IPS-18a (cell line): ENCODE measurements around the gene CEP164.

Source experiments
- H3K27ac ChIP-seq: one replicate; pipeline ENCODE4 v1.5.1; 2013; ENCODE audit warnings: low read length
- H3K27me3 ChIP-seq: one replicate; pipeline ENCODE4 v1.6.1; 2013; ENCODE audit warnings: mild to moderate bottlenecking, low read length; ENCODE audit not compliant: control insufficient read depth, insufficient read depth
- H3K36me3 ChIP-seq: one replicate; pipeline ENCODE4 v1.6.1; 2013; ENCODE audit warnings: low read depth, low read length; ENCODE audit not compliant: control insufficient read depth
- H3K4me1 ChIP-seq: one replicate; pipeline ENCODE4 v1.6.1; 2013; ENCODE audit warnings: low read depth, low read length; ENCODE audit not compliant: control insufficient read depth
- H3K4me3 ChIP-seq: one replicate; pipeline ENCODE4 v1.5.1; 2013; ENCODE audit warnings: low read length
- H3K9ac ChIP-seq: one replicate; pipeline ENCODE4 v1.6.1; 2013; ENCODE audit warnings: mild to moderate bottlenecking, low read length, moderate library complexity
- H3K9me3 ChIP-seq: one replicate; pipeline ENCODE4 v1.6.1; 2013; ENCODE audit warnings: low read depth, low read length; ENCODE audit not compliant: control insufficient read depth

CEP164 gene

DNA sequence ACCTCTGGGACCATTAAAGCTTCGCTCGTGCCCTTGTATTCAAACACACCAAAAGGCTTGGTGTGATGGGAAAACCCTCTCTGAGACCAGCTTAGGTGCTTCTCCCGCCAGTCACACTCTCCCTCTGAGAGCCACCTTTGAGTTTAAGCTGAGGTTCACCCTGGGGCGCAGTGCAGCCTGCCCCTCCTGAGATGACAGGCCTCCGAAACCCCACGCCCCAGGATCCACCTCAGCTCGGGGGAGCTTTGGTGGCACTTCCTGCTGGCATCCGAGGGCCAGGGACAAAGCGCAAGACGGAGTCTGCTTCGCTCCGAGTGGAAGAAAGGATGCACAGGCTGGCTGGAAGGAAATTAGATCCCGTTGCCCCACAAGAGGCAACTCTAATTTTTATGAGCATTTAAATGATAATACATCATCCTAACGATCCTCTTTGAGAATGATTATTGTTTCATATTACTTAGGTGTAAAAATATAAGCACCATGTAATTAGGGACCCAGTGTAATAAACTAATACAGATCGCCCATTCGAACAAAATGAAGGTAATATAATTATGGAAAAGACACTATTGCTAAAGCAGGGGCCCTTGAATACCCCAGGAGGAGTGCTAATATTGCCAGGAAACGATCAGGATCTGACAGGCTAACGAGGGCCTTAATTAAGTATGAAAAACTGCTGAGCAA is 134.7 kb downstream of the CEP164 start:
- Histone ChIP-seq H3K9me3 (no peaks in the 10 kb centered on the region), H3K4me1 (no peaks in the 10 kb centered on the region), H3K27me3 (no peaks in the 10 kb centered on the region), H3K4me3 (no peak overlapping the region), H3K36me3 (no peaks in the 10 kb centered on the region), H3K27ac (no peak overlapping the region), H3K9ac (no peak overlapping the region)

DNA sequence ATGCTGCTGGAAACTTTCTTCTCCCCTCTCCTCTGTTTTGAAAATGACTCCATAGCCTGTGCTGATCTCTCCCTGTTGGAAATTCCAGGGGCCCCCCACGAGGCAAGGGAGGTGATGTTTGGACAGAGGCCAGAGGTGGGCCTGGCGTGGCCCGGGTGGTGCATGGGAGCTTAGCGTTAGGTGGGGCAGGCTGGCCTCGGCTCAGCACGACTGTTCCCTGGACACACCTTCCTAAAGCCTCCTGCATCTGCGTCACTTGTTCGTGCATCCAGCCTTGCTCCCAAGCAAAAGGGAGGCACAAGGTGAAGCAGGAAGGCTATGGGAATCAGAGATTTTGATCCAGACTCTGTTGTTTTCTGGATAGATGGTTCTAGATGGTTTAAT is 135.2 kb downstream of the CEP164 start:
- Histone ChIP-seq H3K4me3 (no peak overlapping the region), H3K9ac (no peak overlapping the region), H3K9me3 (no peaks in the 10 kb centered on the region), H3K27me3 (no peaks in the 10 kb centered on the region), H3K4me1 (no peaks in the 10 kb centered on the region), H3K36me3 (no peaks in the 10 kb centered on the region), H3K27ac (no peak overlapping the region)
